Breast epithelium (tissue), 4 donors: ENCODE measurements around the gene UMODL1. TPM values are rescaled to one million over a fixed set of nuclear protein-coding genes. Genes with fewer than 3 reads are reported as not detected.
A peak's percentile ranks its signal among the peaks of the same experiment; 100 is the strongest.

Experiments
- DNase-seq, 2 donors: peaks; one replicate each; pipeline ENCODE4 v3.0.0-alpha.2; 2019; ENCODE audit warnings: low spot score in 2 of 2
- H3K27ac ChIP-seq, 2 donors: fragments of 200-600 bp; sonication (generic) in 1 of 2; one replicate each; pipeline ENCODE4 v1.5.1; 2016 to 2019; ENCODE audit warnings: mild to moderate bottlenecking in 1 of 2
- H3K27me3 ChIP-seq, 2 donors: fragments of 200-600 bp; sonication (generic) in 1 of 2; one replicate each; pipeline versions ENCODE4 v1.5.1 to v1.6.0; 2017 to 2019; ENCODE audit warnings: control low read depth in 1 of 2, mild to moderate bottlenecking in 1 of 2
- H3K36me3 ChIP-seq: fragments of 200-600 bp; one replicate; pipeline ENCODE4 v1.5.1; 2019
- H3K4me1 ChIP-seq, 2 donors: fragments of 200-600 bp; sonication (generic); one replicate each; pipeline ENCODE4 v1.5.1; 2016 to 2019; ENCODE audit warnings: control low read depth in 1 of 2
- H3K4me3 ChIP-seq, 3 donors: fragments of 200-600 bp; sonication (generic); 1 replicate in 2 of 3; 2 replicates in 1 of 3; pipeline ENCODE4 v1.5.1; 2016 to 2019; ENCODE audit warnings: mild to moderate bottlenecking in 3 of 3, moderate library complexity in 2 of 3
- H3K9me3 ChIP-seq, 2 donors: fragments of 200-600 bp; sonication (generic) in 1 of 2; one replicate each; pipeline ENCODE4 v1.5.1; 2016 to 2019; ENCODE audit warnings: control low read depth in 1 of 2
- CTCF ChIP-seq, 3 donors: fragments of 450-650 bp; IDR thresholded peaks; one replicate each; pipeline ENCODE4 v1.5.1; 2016 to 2017; ENCODE audit warnings: antibody characterized with exemption in 3 of 3, mild to moderate bottlenecking in 3 of 3, moderate library complexity in 3 of 3
- POLR2A ChIP-seq: fragments of 450-650 bp; IDR thresholded peaks from one replicate; pipeline ENCODE4 v1.6.1; 2016; ENCODE audit warnings: antibody characterized with exemption, mild to moderate bottlenecking, moderate library complexity
- POLR2AphosphoS5 ChIP-seq, 3 donors: sonication (generic); formaldehyde crosslinking; IDR thresholded peaks; one replicate each; pipeline ENCODE4 v1.6.1; 2017; ENCODE audit warnings: antibody characterized with exemption in 3 of 3
- intact Hi-C: fragments of 100-400 bp; cut with DNase I; formaldehyde crosslinking; loops from one replicate; pipeline ENCODE4 v1.15.1; 2023; ENCODE audit warnings: low total_unique reads
- total RNA-seq, 3 donors: library from RNA; depleted of rRNA; stranded (reverse); fragments of >200 nt; gene quantifications; one replicate each; pipeline ENCODE4 v1.1.0, GENCODE V29; 2016

UMODL1 gene
- total RNA-seq, 3 donors from 2014 or later: not detected

DNA sequence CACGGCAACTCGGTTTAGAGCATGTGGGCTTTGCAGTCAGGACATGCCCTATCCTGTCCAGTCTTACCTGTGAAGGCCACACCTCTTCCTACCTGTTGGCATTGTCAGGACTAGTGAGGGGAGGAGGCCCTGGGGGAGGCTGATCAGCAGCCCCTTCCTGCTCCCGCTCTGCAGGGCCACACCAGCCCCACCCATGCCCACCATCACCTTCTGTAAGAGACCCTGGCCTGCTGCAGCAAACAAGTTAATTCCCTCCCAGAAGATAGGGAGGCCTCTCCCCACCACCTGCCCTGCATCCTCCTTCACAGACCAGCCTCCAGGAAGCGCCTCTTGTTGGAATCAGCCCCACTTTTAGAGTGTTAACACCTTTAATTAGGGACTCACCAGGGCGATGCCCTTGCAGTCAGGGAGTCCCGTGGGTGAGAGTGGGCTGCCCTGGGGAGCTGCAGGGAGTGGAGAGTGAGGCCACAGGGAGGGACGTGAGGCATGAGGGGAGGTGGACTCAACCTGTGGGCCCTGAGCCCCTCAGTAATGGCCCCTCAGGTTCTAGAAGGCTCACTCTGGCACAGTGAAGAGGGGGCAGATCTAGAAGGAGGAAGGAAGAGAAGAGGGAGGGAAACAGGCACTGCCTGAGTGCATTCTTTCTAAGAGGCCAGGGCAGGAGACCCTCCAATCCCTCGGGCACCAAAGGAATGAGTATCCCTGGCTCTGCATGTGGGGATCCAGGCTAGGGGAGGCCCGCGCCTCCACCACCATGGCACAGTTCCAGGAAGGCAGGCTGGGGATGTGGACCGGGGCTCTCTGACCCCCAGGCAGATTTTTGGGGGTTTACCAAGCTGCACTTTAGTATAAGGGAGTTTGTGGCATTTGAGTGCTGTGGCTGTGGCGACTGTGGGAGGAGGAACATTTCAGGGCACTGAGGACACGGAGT lies 8.2 kb downstream of the UMODL1 start:
- DNase-seq: no peak
- Histone ChIP-seq H3K4me1 (peaks cover 0 to 3% of the 10 kb centered on the region in 2 donors), H3K36me3 (no peaks in the 10 kb centered on the region), H3K4me3 (no peak overlapping the region), H3K9me3 (no peaks in the 10 kb centered on the region), H3K27ac (peak overlapping the region in 1 of 2 donors; percentile 74), H3K27me3 (no peaks in the 10 kb centered on the region)
- intact Hi-C loops: no loop called here
- TF ChIP-seq POLR2A (no peak), POLR2AphosphoS5 (IDR thresholded peaks at IDR 0.05) (no peak), CTCF (IDR thresholded peaks at IDR 0.05) (no peak)

GRCh38 chr21:42079939-42080787 lies 9.0 kb downstream of the UMODL1 start:
- Histone ChIP-seq H3K4me1 (peaks cover 0 to 3% of the 10 kb centered on the region in 2 donors), H3K27ac (peak overlapping the region; percentile 65 to 74), H3K9me3 (no peaks in the 10 kb centered on the region), H3K36me3 (no peaks in the 10 kb centered on the region), H3K27me3 (no peaks in the 10 kb centered on the region), H3K4me3 (no peak overlapping the region)
- no peak for DNase-seq
- intact Hi-C loops: no loop called here
- no peak for TF ChIP-seq CTCF (IDR thresholded peaks at IDR 0.05)
- TF ChIP-seq POLR2AphosphoS5 (IDR thresholded peaks at IDR 0.05): peak in 1 of 3 donors; percentile 22
- no peak for TF ChIP-seq POLR2A

DNA sequence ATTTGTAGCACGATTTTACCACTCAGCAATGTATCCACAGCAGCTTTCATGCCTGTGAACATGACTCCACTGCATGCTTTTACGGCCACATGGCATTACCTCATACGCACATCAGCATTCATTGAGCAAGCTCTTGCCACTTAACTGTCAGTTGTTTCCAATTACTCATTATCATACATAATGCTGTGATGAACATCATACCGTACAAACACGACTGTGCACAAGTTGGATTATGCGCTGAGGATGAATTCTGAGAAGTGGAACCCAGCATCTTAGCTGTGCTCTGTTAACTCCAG lies 9.6 kb downstream of the UMODL1 start:
- Histone ChIP-seq H3K27me3 (no peaks in the 10 kb centered on the region), H3K4me1 (peaks cover 0 to 3% of the 10 kb centered on the region in 2 donors), H3K4me3 (no peak overlapping the region), H3K27ac (peak overlapping the region; percentile 65 to 80), H3K9me3 (no peaks in the 10 kb centered on the region), H3K36me3 (no peaks in the 10 kb centered on the region)
- intact Hi-C loops: no loop called here
- TF ChIP-seq POLR2AphosphoS5 (IDR thresholded peaks at IDR 0.05) (peak in 1 of 3 donors; percentile 47), POLR2A (no peak)
- no peak for DNase-seq

GRCh38 chr21:42081138-42081537 lies 10.0 kb downstream of the UMODL1 start:
- no peaks in the 10 kb centered on the region for H3K9me3 ChIP-seq
- peak overlapping the region; percentile 65 to 80 for H3K27ac ChIP-seq
- TF ChIP-seq CTCF (IDR thresholded peaks at IDR 0.05) (no peak), POLR2A (no peak), POLR2AphosphoS5 (IDR thresholded peaks at IDR 0.05) (no peak)
- H3K4me3 ChIP-seq: no peak overlapping the region
- H3K4me1 ChIP-seq: peaks cover 0 to 3% of the 10 kb centered on the region in 2 donors
- intact Hi-C loops: no loop called here
- no peak for DNase-seq
- H3K27me3 ChIP-seq: no peaks in the 10 kb centered on the region
- no peaks in the 10 kb centered on the region for H3K36me3 ChIP-seq

DNA sequence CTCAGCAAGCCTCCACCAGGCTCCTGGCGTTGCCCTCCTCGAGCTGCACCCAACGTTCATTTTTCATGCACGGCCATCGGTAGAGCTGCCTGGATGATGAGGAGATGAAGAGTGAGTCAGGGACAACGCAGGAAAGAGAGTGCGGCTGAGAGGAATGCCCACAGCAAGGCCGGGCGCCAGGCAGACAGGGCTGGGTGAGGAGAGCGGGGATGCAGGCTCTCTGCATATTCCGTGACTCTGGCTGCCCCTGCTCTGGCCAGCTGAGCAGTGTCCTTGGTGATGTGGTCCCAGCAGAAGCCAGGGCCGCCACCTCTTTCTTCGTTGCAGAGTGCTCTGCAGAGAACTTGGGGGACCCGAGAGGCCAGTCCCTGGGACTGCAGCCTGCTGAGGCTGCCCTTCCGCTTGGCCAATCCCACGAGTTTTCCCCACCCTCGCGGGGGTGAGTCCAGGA lies 10.8 kb downstream of the UMODL1 start:
- TF ChIP-seq POLR2AphosphoS5 (IDR thresholded peaks at IDR 0.05) (no peak), CTCF (IDR thresholded peaks at IDR 0.05) (no peak), POLR2A (no peak)
- no peak overlapping the region for H3K4me3 ChIP-seq
- H3K9me3 ChIP-seq: no peaks in the 10 kb centered on the region
- intact Hi-C loops: no loop called here
- H3K27me3 ChIP-seq: no peaks in the 10 kb centered on the region
- no peak for DNase-seq
- H3K36me3 ChIP-seq: no peaks in the 10 kb centered on the region
- peaks cover 0 to 3% of the 10 kb centered on the region in 2 donors for H3K4me1 ChIP-seq
- H3K27ac ChIP-seq: no peak overlapping the region
